Fibroblast of peridontal ligament (primary cell): Measurements from ENCODE around the gene TEX261.
"Not testable (repeated sequence)": the region's sequence is repeated elsewhere in the genome, so short reads cannot be mapped to it uniquely, and the experiment has no call there.

Source experiments
- DNase-seq: peaks from one replicate; pipeline ENCODE4 v3.0.0-alpha.2; 2010; ENCODE audit errors: extremely low read depth

Gene TEX261

DNA sequence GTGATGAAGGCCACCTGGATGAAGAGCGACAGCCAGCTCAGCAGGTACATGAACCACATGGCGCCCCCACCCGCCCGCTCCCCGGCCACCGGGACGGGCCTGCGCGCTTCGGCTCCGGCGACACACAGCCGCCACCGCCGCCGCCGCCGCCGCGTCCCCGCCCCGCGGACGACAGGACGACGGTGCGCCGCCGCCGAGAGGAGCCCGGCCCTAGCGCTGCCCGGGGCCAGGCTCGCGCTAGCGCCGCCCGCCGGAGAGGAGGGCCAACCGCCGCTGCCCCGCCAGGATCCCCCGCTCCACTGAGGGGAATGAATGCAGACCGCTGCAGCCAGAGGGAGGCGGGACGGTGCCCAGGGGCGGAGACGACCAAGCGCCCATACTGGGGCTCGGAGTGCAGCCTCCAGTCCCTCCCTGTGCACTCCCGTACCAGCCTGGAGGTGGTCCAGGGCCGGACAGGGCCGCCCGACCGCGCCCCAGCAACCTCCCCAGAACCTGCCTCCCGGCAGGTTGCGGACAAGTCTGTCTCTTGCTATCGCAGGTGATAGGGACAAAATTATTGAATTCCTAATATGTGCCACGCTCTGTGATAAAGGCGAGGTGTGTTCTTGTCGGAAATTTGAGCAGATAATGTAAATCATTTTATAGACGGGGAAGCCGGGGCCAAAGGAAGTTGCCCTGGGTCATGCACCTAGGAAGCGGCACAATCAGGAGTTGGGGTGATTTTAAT lies at the start of gene TEX261:
TSS of gene TEX261 (minus strand) at position 175 of the 727 bp plus-strand sequence. CDS start at position 59, 116 bp downstream.
- DNase-seq = peak; percentile 72

DNA sequence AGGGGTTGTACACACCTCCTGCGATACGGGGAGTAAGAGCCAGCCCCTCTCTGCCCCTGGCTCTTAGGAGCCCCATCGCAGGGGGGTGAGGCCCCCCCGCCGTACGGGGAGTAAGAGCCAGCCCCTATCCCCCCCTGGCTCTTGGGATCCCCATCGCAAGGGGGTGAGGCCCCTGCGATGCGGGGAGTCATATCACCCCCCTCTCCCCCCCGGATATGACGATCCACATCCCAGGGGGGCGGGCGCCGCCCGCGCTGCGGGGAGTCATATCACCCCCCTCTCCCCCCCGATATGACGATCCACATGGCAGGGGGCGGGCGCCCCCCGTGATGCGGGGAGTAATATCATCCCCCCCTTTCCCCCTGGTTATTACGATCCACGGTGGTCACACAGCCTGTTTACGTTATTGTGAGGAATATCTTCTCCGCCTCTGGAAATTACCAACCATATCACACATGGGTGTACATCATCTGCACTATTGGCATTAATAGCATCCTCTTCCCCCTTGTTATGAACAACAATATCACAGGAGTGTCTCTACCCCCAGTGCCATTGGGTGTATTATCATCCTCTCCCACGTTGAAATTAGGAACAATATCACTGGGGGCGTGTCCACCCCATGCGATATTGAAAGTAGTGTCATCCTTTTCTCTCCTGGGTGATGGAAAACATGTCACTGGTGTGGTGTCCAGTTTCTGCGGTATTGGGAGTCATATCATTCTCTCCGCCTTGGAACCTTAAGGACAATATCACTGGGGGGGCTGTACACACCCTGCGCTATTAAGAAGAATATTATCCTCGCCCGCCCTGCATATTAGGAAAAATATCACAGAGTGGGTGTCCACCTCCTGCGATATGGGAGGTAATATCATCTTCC lies 49.1 kb upstream of the TEX261 start:
- DNase-seq = no peak

DNA sequence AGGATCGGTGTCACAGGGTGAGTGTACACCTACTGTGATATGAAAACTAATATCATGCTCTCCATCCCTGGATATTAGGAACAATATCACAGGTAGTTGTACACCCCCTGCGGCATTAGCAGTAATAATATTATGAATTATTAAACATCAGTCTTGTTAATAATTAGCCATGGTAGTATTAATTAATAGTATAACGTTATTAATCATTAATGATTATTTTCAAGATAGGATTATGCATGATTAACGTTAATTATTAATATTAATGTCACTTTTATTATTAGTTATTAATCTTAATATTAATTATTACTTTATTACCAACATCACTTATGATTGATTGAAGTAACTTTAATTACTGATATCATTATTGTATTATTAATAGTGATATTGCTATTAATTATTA lies 47.6 kb upstream of the TEX261 start:
- DNase-seq = no peak

DNA sequence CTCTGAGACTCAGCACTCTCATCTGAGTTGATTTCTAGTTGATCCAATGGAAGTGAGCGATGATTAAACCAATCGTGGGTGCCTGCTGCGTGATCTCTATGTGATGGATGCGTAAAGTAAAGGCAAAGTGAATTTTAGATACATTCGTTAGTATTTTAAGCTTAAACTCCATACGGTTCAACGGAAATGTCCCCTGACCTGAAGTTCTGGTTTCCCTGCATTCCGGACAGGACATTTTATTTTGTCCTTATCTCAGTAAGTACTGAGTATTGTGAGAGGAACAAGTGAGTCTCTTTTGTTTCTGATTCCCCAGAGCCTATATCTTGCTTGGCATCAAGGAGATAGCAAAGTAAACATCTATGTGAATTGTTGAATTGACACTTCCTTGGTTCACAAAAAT lies 41.6 kb upstream of the TEX261 start:
- not testable (repeated sequence) for DNase-seq

DNA sequence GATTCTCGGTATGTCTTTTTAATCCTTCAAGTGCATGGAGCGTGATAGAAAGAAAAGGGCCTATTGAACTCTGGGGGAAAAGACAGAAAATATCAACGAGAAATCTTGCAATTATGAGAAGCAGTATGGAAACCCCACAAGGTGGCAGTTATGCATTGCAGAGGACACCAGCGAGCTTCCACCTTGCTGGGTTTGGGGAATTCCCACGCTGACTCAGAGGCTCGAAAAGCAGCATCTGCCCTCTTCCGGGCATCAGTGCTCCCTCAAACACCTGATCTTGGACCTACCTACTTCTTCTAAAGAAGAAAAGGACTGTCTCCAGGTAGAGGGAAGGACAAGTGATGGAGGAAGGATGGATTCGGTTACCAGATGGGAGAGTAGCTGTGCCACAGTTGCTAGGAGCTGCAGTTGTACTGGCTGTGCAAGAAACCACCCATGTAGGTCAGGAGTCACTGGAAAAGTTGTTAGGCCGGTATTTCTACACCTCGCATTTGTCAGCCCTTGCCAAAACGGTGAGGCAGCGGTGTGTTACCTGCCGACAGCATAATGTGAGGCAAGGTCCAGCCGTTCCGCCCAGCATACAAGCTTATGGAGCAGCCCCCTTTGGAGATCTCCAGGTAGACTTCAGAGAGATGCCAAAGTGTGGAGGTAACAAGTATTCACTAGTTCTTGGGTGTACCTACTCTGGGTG lies 29.0 kb upstream of the TEX261 start:
- DNase-seq = not testable (repeated sequence)

DNA sequence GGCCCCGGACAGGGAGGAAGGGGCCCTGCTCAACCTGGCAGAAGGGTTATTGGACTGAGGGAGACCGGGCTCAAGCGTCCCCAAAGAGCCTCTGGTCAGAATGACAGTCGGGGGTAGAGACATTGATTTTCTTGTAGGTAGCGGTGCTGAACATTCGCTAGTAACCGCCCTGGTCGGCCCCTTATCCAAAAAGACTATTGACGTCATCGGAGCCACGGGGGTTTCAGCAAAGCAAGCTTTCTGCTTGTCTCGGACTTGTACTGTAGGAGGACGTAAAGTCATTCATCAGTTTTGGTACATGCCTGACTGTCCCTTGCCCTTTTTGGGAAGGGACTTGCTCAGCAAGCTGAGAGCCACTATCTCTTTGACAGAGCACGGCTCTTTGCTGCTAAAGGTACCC lies 26.7 kb upstream of the TEX261 start:
- not testable (repeated sequence) for DNase-seq

DNA sequence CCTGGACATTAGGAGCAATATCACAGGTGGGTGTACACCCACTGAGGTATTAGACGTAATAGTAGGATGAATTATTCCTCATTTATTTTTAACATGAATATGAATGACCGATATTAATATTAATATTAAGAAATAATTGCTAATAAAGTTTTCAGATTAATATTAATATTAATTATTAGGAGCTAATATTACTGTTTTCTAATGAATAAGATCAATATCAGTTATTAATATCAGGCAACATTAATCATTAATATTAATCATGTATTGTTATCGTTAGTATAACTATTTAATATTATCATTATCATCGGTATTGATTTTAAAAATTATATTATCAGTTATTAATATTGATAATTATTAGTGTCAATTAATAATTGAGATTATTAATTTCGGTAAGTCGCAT lies 25.3 kb upstream of the TEX261 start:
- not testable (repeated sequence) for DNase-seq

DNA sequence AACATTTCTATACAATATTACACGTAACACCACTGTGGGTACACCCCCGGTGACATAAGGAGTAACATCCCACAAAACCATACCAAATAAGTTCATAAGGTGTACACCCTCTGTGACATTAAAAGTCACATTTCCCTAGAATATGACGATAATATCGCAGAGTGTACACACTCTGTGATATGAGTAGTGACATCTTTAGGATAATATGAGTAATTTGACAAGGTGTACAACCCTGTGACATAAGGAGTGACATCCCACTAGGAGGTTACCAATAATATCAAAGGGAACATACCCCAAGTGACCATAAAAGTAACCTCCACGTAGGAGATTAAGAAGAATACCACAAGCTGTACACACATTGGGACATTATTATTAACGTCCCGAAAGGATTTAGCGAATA lies 24.0 kb upstream of the TEX261 start:
- no peak for DNase-seq

DNA sequence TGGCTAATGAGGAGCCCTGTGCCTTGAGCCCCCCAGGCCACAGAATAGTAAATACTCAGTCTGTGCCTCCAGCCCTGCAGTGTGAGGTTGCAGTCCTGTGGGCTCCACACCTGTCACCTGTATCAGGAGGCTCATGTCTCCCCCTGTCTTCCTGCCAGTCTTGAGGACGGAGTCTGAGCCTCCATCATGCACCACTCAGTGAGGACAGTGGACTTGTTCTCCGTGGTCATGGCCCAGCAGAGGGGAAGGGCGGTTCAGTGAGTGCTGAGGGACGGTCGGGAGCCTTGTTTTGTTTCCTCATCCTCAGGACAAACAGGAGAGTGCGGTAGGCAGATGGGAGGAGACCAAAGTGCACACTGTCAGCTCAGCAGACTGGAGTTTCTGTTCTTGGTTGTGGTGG lies 17.1 kb upstream of the TEX261 start:
- DNase-seq = not testable (repeated sequence)

DNA sequence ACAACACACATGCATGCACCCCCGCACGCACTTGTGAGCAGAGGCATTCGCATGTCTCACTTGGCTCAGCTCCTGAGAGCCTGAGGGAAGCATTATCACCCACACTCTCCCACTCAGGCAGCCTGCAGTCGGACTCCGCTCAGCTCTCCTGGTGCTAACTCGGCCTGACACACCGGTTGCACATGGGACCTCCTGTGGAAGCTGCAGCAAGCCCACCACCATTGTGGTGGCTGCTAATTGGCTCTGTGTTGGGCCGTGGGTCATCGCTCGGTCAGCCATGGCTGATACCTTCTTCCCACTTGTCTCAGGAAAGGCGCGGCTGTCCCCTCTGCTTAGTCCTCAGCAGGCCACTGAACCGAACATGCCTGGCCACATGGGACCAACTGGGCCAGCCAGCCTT lies 13.7 kb upstream of the TEX261 start:
- no peak for DNase-seq

DNA sequence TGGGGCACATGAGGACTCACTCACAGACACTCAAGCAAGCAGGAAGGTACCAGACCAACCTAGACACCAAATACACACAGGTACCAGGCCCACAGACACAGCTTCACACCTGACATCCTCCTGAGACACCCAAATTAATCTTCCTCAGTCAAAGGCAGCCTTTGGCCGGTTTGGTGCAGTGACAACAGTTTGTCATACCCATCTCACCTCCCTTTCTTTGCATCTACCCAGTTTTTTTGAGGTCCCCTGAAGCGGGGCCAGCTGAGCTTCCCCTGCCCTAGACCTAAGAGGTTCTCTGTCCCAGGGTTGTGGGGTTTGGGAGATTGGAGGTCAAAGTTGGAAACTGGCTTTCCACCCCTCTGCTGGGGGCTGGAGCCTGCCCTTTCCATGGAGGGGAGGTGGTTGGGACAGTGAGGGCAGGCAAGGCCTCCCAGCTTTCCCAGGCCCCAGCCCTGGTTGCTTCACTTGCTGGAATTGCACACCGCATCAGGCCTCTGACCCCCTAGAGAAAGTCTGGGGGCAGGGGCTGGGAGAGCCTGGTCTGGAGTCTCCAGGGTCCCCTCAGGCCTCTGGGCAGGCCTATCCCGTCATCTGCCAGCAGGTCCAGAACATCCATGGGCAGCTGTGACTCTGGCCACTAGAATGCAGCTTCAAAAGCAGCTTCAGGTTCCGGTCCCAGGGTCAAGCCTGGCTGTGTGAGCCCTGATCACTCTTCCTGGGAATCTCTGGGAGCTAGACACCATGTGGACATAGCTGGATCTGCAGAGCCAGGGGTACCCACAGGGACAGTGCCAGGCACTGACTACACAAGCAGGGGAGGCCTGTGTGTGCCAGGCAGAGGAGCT lies 12.5 kb upstream of the TEX261 start:
- no peak for DNase-seq

DNA sequence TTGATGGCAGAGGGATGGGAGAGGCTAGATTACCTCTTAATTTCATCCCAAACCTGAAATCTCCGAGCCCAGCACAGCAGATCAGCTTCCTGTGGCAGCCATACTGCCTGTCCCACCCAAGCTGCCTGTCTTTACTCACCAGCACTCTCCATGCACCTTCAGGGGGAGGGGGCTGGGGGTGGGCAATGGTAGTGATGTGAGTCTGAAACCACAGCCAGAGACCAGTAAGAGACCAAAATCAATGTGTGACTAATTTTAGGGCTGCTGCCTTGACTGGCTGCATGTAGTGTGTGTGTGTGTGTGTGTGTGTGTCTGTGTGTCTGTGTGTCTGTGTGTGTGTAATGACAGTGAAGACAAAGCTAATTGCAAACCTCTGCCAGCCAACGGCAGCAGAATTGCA lies 11.7 kb upstream of the TEX261 start:
- no peak for DNase-seq

DNA sequence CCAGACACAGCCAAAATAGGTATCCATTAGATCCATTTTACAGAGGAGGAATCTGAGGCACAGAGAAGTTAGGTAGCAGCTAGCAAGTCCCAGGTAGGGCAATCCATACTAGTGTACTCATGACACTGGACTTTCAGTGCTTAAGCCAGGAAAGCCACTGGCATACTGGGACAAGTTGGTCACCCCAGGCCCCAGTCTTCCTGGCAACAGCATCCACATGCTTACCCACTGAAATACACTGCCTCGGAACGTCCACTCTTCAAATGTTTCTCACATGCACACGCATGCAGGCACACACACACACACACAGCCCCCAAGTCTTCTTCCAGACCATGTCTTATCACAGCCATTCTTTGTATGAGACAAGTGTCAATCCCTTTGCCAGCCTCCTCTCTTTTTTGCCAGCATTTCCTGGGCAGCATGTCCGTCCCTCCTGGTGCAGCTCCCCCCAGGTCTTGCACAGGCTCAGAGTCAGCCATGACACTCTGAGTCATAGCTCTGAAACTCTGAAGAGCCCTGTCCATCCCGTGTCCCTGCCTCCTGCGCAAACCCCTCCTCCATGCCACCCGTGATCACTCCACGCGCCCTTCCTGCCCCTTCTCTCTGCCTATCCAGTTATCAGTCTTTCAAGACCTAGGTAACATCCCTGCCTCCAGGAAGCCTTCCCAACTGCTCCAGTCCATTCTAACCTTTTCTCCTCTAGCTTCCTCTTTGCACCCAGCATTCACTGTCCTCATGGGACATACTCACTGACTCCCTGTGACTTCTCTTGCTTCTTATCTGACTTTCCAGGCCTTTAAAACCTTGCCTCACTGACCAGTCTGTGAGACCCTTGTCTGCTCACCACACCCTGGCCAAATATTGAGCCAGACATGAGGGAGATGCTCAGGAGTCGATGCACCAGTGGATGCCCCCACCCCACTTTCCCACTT lies 10.9 kb upstream of the TEX261 start:
- DNase-seq = no peak

DNA sequence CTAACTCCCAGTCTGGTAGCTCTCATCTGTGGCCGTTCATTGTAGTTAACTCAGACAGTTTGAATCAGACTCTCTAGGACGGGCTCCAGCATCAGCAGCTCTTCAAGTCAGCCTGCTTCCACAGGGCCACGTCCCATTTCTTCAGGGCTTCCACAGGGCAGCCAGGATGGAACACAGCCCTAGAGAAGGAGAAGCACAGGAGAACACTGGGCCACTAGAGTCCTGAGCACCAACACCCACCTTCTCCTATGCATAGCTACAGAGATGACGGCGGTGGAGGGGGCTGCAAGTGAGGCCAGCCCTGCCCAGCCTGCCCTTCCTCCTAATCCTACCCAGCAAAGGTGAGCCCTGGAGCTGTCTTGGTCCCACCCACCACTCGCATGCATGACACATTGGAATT lies 10.2 kb upstream of the TEX261 start:
- no peak for DNase-seq

DNA sequence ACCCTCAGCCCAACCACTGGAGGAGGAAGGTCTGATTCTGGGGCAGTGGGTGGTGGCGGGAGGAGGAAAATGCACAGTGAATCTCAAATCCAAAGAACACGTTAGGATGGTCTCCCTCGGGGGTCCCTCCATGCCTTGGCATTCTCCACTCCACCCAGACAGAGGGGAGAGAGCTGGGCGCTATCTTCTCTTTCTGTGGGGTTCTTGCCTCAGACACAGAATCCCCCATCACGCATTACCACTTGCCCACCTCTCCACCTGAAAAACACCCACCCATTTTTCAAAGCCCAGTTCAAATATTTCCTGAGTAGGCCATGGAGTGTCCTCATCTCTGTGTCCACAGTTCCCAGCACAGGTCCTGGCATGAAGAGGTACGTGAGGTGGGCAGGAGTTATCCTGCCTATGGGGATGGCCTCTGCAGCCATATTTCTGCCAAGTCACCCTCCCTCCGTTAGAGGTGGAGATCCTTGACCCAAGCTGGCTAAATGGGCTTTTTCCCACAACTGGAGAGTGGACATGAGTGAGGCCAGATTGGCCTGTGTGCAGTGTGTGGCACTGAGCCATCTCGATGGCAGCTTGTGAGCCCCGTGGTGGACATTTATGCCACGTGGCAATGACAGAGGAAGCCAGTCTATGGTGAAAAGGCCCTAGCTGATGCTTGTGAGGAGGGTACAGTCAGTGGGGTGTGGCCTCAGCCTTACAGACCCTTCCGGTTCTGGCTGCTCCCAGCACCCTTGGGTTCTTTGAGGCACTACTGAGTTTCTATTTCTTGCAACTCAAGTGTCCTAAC lies 9.5 kb upstream of the TEX261 start:
- no peak for DNase-seq

DNA sequence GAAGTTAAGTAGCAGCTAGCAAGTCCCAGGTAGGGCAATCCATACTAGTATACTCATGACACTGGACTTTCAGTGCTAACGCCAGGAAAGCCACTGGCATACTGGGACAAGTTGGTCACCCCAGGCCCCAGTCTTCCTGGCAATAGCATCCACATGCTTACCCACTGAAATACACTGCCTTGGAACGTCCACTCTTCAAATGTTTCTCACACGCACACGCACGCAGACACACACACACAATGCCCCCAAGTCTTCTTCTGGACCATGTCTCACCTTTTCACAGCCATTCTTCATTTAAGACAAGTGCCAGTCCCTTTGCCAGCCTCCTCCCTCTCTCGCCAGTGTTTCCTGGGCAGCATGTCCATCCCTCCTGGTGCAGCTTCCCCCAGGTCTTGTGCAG lies 8.7 kb upstream of the TEX261 start:
- no peak for DNase-seq

DNA sequence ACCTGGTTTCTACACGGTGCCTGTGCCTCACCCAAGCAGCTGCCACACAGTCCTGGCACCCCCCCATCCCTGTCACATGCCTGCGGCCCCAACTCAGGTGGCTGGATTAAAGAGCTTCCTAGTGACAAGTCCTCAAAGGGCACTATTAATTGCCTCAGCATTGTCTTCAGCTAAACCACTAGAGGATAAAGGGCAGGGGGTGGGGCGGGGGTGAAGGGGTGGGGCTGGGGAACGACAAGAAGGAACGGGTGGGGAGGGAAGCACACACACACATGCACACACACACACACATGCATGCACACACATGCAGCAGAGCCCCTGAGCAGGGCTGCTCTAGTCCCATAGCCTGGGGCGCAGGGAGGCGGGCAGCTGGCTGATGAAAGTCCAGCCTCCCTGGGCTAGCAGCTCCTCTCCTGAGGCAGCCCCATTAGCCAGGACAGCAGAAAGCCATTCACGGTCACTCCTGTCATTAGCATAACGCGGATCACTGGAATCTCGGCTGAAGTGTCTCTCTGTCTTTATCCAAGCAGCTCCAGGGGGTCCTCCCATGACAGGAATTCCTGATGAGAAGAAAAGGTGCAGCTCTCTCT lies 7.4 kb upstream of the TEX261 start:
- DNase-seq = no peak

DNA sequence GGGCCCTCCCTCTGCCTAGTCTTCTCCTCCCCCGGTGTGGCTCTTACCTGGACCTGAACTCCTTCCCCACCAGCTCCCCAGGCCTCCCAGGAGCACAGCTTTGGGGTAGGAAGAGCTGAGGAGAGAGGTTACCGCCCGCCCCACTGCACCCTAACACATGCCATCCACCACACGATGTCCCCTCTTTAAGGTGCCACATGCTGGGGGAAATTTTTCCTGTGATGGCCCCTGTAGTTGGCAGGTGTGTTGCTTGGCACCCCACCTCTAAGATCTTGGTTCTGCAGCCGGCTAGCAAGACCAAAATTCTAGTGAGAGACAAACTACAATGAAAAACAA lies 6.9 kb upstream of the TEX261 start:
- DNase-seq = no peak
